GM13977 (cell line): ENCODE measurements around the gene ST3GAL2.

Source experiments
- DNase-seq: peaks from one replicate; pipeline ENCODE4 v3.0.0; 2012; ENCODE audit warnings: low spot score
- in situ Hi-C: fragments of 300-500 bp; cut with MboI; formaldehyde crosslinking; loops from one replicate; pipeline ENCODE4 v1.12.0; 2022; ENCODE audit warnings: low sequenced_read_pairs, low pct_unique_long_range_greater_than_20kb, mixed read lengths, inconsistent platforms; ENCODE audit not compliant: unreplicated experiment
- TF ChIP-seq, protein P1 (sequence below): IDR thresholded peaks from 2 replicates; pipeline ENCODE4 v1.5.1; 2012; ENCODE audit warnings: mild to moderate bottlenecking, control low read depth; ENCODE audit not compliant: insufficient read depth; ENCODE audit errors: extremely low read depth, missing control alignments

ST3GAL2 gene

DNA sequence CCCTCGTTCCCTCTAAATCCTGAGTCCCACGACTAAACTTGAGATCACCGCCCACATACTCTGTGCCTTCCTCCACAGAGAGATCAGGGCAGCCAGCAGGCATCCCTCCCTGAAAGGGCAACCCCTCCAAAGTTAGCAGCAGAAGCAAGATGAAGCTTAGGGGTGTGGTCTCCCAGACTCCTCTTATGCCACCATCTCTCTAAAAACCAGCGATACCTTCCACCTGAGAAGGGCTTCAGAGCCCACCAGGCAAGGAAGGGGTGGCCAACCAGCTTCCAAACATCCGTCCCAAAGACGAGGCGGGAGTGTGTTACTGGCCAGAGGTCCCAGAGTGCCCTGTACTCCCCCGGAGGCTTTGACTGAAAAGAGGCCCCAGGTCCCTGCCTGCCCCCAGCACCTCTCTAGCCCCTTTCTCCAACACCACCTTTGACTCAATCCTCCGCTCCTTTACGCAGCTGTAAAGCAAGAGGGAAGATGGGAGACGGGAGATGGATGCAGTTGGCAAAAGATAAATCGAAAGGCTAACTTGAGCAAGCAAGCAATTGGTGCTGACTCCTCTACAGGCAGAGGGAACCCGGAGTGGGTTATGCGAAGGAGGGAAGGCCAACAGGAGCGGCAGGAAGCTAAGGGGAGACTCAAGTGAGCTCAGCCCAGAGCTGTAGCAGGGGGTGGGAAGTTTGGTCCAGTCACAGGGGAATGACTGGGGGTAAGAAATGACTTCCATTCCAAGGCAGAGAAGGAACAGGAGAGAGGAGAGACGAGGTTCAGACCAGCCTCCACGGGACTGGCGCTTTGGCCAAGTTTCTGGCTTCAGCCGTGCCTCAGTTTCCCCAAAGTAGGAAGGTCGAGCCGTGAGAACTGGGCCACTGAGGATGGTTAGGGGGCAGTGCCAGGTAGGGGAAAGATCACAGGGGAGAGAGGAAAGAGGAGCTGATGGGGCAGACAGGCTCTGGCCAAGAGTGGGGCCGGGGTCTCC is 1.0 kb downstream of the ST3GAL2 start:
- TF ChIP-seq, protein P1, sequence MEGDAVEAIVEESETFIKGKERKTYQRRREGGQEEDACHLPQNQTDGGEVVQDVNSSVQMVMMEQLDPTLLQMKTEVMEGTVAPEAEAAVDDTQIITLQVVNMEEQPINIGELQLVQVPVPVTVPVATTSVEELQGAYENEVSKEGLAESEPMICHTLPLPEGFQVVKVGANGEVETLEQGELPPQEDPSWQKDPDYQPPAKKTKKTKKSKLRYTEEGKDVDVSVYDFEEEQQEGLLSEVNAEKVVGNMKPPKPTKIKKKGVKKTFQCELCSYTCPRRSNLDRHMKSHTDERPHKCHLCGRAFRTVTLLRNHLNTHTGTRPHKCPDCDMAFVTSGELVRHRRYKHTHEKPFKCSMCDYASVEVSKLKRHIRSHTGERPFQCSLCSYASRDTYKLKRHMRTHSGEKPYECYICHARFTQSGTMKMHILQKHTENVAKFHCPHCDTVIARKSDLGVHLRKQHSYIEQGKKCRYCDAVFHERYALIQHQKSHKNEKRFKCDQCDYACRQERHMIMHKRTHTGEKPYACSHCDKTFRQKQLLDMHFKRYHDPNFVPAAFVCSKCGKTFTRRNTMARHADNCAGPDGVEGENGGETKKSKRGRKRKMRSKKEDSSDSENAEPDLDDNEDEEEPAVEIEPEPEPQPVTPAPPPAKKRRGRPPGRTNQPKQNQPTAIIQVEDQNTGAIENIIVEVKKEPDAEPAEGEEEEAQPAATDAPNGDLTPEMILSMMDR = no peak
- peak; percentile 39 for DNase-seq
- in situ Hi-C loops = no loop called here

DNA sequence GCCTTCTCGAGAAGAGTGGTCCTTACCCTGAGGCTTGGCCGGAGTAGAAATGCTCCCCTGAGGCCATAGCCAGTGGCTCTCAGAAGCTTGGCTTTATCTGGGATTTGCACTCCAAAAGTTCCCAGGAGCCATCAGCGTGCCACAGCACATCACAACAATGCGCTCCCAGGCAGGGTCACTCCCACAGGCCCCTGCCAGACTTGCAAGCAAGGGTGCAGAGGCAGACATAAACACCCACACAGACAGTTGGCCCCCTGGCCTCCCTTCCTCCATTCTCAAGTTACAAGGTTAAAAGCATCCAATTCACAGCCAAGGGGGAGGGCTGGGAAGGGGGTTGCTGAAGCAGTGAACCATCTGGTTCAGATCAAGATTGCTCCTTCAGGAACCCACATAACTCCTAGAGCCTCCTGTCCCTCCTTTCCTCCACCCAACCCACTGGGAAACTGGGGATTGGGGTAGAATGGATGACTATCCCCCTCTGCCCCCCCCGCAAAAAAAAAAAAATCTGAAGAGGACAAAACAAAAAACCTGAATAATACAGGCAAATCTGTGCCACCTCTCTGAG is 1.8 kb downstream of the ST3GAL2 start:
- TF ChIP-seq, protein P1 = no peak
- in situ Hi-C loops = no loop called here
- DNase-seq = peak; percentile 21

DNA sequence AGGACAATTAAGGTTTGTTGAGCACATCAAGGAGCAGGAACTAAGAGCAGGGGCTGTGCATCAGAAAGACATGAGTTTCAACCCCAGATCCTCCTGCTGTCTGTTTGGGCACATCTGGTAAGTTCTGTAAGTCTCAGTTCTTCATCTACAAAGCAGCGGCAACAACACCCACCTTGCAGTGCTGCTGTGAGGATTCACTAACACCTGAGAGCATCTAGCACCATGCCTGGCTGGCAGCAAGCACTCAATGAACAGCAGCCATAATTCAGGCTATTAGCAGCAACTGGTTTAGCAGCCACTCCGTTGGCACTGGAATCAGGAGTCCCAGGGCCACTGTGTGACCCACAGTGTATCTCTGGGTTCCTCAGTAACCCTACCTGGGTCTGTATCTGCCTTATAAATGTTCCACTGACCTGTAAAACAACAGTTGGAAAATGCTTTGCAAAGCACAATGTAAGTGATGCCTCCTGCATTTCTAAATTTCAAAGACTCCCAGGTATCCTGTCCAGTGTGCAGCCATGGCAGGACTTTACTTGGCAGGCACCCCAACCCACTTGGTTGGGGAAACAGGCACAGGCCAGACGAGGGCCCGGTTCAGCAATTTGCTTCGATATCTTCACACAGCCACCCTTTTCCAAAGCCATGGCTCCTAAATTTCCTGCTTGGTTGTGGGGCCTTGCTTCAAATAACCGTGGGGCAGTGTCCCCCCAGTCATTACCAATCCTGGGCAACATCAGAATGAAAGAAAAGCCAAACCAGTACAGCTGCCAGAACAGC is 4.2 kb downstream of the ST3GAL2 start:
- TF ChIP-seq, protein P1 = no peak
- DNase-seq = no peak
- in situ Hi-C loops = no loop called here

DNA sequence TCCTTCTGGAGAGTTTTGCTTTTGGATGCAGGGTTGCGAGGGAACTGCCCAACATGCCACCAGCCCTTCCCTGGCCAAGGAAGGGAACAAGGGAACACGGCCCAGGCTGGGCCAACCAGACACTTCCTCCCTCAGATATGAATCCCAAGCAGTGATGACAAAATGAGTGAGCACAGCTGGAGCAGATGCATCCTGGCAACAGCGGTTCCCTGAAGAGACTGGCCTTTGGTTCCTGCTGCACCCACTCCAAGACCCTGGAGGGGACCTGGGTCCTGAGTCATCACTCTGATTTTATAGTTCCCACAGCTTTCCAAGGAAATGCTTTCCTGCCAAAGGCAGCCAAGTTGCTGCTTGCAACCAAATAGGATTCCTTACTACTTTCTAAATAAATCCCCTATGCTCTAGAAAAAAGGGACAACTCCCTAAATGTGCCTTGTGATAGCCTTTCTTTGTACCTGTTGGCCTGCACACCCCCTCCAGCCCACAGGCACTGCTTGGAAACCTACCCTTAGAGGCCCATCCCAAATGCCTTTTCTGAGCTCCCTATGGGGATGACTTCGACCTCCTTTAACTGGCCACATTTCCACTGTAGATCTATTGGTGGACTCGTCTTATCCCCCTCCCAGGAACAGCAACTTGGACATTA is 5.3 kb downstream of the ST3GAL2 start:
- no peak for DNase-seq
- TF ChIP-seq, protein P1 = no peak
- in situ Hi-C loops = no loop called here

DNA sequence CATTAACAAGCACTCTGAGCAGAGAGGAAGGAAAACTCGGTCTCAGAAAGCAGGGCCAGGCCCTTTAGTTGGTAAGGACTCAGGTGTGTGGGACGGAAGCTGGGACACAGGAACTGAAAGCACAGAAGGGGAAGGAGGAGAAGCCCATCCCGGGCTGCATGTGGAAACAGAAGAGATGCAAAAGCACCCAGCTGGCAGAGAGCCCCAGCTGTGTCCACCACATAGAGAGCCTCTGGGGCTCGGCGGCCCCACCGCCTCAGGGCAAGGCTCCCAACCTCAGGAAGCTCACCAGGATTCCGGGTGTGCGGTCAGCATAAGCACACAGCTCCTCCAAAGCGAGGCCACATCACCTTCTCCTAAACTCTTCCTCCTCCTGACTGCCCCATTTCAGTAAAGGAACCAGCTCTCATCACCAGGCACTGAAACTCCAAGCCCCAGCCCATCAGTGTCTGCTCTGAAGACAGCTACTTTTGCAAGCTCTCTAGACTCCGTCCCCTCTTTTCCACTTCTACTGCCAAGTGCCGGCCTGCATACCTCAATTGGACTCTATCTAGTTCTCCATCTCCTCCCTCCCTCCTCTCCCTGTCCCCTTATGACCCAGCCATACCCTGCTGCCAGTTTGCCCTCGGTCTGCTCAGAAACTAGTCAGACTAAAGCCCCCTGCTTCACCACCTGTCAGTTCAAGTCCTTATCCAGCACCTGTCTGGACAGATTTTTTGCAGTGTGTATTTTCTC is 6.0 kb downstream of the ST3GAL2 start:
- TF ChIP-seq, protein P1 = no peak
- DNase-seq = no peak
- in situ Hi-C loops = no loop called here

DNA sequence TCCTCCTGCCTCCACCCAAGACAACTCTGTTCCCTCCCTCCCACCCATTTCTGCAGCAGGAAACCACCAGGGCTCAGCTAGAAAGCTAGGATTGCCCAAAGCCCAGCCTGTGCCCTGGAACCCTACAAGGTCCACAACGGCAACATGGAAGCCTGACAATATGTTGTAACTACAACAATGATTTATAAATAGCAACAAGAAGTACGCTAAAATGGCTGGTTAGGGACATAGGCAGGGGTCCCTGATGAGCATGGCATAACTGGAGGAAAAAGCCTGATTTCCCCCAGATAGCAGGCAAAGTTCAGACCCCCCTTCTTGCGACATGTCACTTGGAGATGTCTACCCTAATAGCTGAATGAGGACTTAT is 6.6 kb downstream of the ST3GAL2 start:
- no peak for DNase-seq
- TF ChIP-seq, protein P1 = no peak
- in situ Hi-C loops = no loop called here
